Neutrophil (primary cell): ENCODE data around the gene ZNF777.
A peak's percentile ranks its signal among the peaks of the same experiment; 100 is the strongest.

ENCODE experiments used
- H3K27ac ChIP-seq: fragments of 200-600 bp; sonication (generic); 2 replicates; pipeline ENCODE4 v1.5.1; 2016; ENCODE audit warnings: mild to moderate bottlenecking, moderate library complexity
- H3K27me3 ChIP-seq: fragments of 200-600 bp; sonication (generic); 2 replicates; pipeline ENCODE4 v1.6.0; 2016; ENCODE audit warnings: mild to moderate bottlenecking
- H3K36me3 ChIP-seq: fragments of 200-600 bp; sonication (generic); 2 replicates; pipeline ENCODE4 v1.5.1; 2017
- H3K4me1 ChIP-seq, 2 experiments: fragments of 200-600 bp in 1 of 2; sonication (generic) in 1 of 2; 1 replicate in 1 of 2; 2 replicates in 1 of 2; pipeline versions ENCODE4 v1.5.1 to v1.6.1; 2013 to 2016; ENCODE audit warnings: low read depth in 1 of 2, low read length in 1 of 2, mild to moderate bottlenecking in 1 of 2, moderate library complexity in 1 of 2; ENCODE audit not compliant: control insufficient read depth in 1 of 2, insufficient read depth in 1 of 2
- H3K4me3 ChIP-seq, 2 experiments: fragments of 200-600 bp in 1 of 2; sonication (generic) in 1 of 2; 1 replicate in 1 of 2; 2 replicates in 1 of 2; pipeline ENCODE4 v1.5.1; 2013 to 2016; ENCODE audit warnings: low read depth in 1 of 2, low read length in 1 of 2, mild to moderate bottlenecking in 1 of 2, moderate library complexity in 1 of 2
- H3K9me3 ChIP-seq: fragments of 200-600 bp; sonication (generic); 2 replicates; pipeline ENCODE4 v1.5.1; 2016
- CTCF ChIP-seq: fragments of 200-600 bp; sonication (generic); IDR thresholded peaks from 2 replicates; pipeline ENCODE4 v1.5.1; 2016; ENCODE audit warnings: antibody characterized with exemption

Gene ZNF777

GRCh38 chr7:149500910-149501309 is 40.0 kb upstream of the ZNF777 start:
- H3K36me3 ChIP-seq: no peaks in the 10 kb centered on the region
- no peak overlapping the region for H3K27ac ChIP-seq
- H3K9me3 ChIP-seq: no peaks in the 10 kb centered on the region
- TF ChIP-seq CTCF: no peak
- H3K4me1 ChIP-seq: peaks cover 9 to 16% of the 10 kb centered on the region in 2 experiments
- H3K4me3 ChIP-seq: no peak overlapping the region
- peaks cover 9% of the 10 kb centered on the region for H3K27me3 ChIP-seq

GRCh38 chr7:149500201-149500600 is 39.3 kb upstream of the ZNF777 start:
- TF ChIP-seq CTCF: no peak
- Histone ChIP-seq H3K27me3 (peaks cover 9% of the 10 kb centered on the region), H3K4me1 (peaks cover 16 to 23% of the 10 kb centered on the region in 2 experiments), H3K4me3 (no peak overlapping the region), H3K27ac (no peak overlapping the region), H3K36me3 (no peaks in the 10 kb centered on the region), H3K9me3 (no peaks in the 10 kb centered on the region)

GRCh38 chr7:149498811-149499210 is 37.9 kb upstream of the ZNF777 start:
- peaks cover 30 to 37% of the 10 kb centered on the region in 2 experiments for H3K4me1 ChIP-seq
- no peak overlapping the region for H3K27ac ChIP-seq
- no peak for TF ChIP-seq CTCF
- H3K9me3 ChIP-seq: no peaks in the 10 kb centered on the region
- peaks cover 6% of the 10 kb centered on the region for H3K36me3 ChIP-seq
- H3K27me3 ChIP-seq: peaks cover 9% of the 10 kb centered on the region
- no peak overlapping the region for H3K4me3 ChIP-seq

GRCh38 chr7:149497467-149498261 is 36.8 kb upstream of the ZNF777 start, which contains the start of gene ZNF746:
ZNF746 (minus strand) TSS chr7:149497809; CDS start chr7:149497536, 273 bp downstream.
- Histone ChIP-seq H3K27me3 (peaks cover 9% of the 10 kb centered on the region), H3K4me3 (peak within 1 kb of the TSS; percentile 89 to 91), H3K4me1 (peaks cover 31 to 38% of the 10 kb centered on the region in 2 experiments), H3K36me3 (peaks cover 17% of the 10 kb centered on the region), H3K9me3 (no peaks in the 10 kb centered on the region), H3K27ac (peak within 1 kb of the TSS; percentile 96)
- TF ChIP-seq CTCF: peak; percentile 89

- TF ChIP-seq CTCF: no peak
- Histone ChIP-seq H3K4me3 (peak overlapping the region; percentile 89 to 91), H3K27me3 (peaks cover 9% of the 10 kb centered on the region), H3K27ac (peak overlapping the region; percentile 96), H3K4me1 (peaks cover 31 to 38% of the 10 kb centered on the region in 2 experiments), H3K9me3 (no peaks in the 10 kb centered on the region), H3K36me3 (peaks cover 26% of the 10 kb centered on the region)
These were observed 36.0 kb upstream of the ZNF777 start for GRCh38 chr7:149496642-149497391.
